OCI-LY7 (cell line): ENCODE results near the gene HDAC10. TPM values are rescaled to one million over a fixed set of nuclear protein-coding genes. Genes with fewer than 3 reads are reported as not detected.

ENCODE experiments used
- BruUV-seq: library from RNA; stranded (reverse); fragments of 400-500 nt; replicated peaks from 2 replicates; lab custom pipeline; 2021; lab: Mats Ljungman, UMichigan
- CTCF ChIA-PET: fragments of 300-600 bp; sonication (Branson Sonifier 250); formaldehyde crosslinking; loops from one replicate; lab custom pipeline; 2022; ENCODE audit warnings: antibody characterized with exemption; ENCODE audit not compliant: unreplicated experiment; lab: Charles Lee
- POLR2A ChIA-PET: fragments of 300-600 bp; sonication (Branson Sonifier 250); formaldehyde crosslinking; loops from one replicate; lab custom pipeline; 2022; ENCODE audit warnings: antibody characterized with exemption; lab: Charles Lee
- DNase-seq: peaks from one replicate; pipeline ENCODE4 v3.0.0-alpha.2; 2015; ENCODE audit warnings: low spot score
- H2AFZ ChIP-seq: fragments of 200-600 bp; sonication (generic), shearing (Covaris generic); 2 replicates; pipeline ENCODE4 v1.6.1; 2014; ENCODE audit warnings: mild to moderate bottlenecking, antibody characterized with exemption, low read length, moderate library complexity
- H3K27ac ChIP-seq: fragments of 200-600 bp; sonication (generic); 2 replicates; pipeline ENCODE4 v1.5.1; 2014; ENCODE audit warnings: mixed run types, low read depth, mild to moderate bottlenecking, moderate library complexity, low read length, inconsistent platforms; ENCODE audit not compliant: poor library complexity, severe bottlenecking
- H3K36me3 ChIP-seq: fragments of 200-600 bp; sonication (generic); 2 replicates; pipeline ENCODE4 v1.6.1; 2014; ENCODE audit warnings: mild to moderate bottlenecking, antibody characterized with exemption, low read length, moderate library complexity, mixed read lengths; ENCODE audit not compliant: insufficient read depth
- H3K4me1 ChIP-seq: fragments of 200-600 bp; sonication (generic); 2 replicates; pipeline ENCODE4 v1.5.1; 2014; ENCODE audit warnings: mild to moderate bottlenecking, low read length; ENCODE audit not compliant: insufficient read depth, poor library complexity, severe bottlenecking
- H3K4me2 ChIP-seq: fragments of 200-600 bp; sonication (generic); 2 replicates; pipeline ENCODE4 v1.6.1; 2014; ENCODE audit warnings: mild to moderate bottlenecking, low read length
- H3K4me3 ChIP-seq: fragments of 200-600 bp; sonication (generic); 2 replicates; pipeline ENCODE4 v1.5.1; 2014; ENCODE audit warnings: mild to moderate bottlenecking, low read depth, low read length; ENCODE audit not compliant: poor library complexity, severe bottlenecking
- H3K79me2 ChIP-seq: fragments of 200-600 bp; sonication (generic); 2 replicates; pipeline ENCODE4 v1.6.1; 2016; ENCODE audit warnings: low read depth, mild to moderate bottlenecking, low read length, moderate library complexity, mixed read lengths; ENCODE audit not compliant: insufficient read depth
- H3K9me2 ChIP-seq: fragments of 200-600 bp; sonication (generic); 2 replicates; pipeline ENCODE4 v1.6.1; 2016; ENCODE audit warnings: mild to moderate bottlenecking, low read length, mixed read lengths; ENCODE audit not compliant: insufficient read depth
- H3K9me3 ChIP-seq: fragments of 200-600 bp; sonication (generic); 2 replicates; pipeline ENCODE4 v1.6.1; 2014; ENCODE audit warnings: mild to moderate bottlenecking, mixed run types, low read length, mixed read lengths
- H4K20me1 ChIP-seq: fragments of 200-600 bp; sonication (generic); 2 replicates; pipeline ENCODE4 v1.6.1; 2014; ENCODE audit warnings: mild to moderate bottlenecking, antibody characterized with exemption, low read length, moderate library complexity, mixed read lengths; ENCODE audit not compliant: insufficient read depth
- EZH2phosphoT487 ChIP-seq: fragments of 200-600 bp; sonication (generic); IDR thresholded peaks from 2 replicates; pipeline ENCODE4 v1.6.1; 2018; ENCODE audit warnings: low read depth, borderline replicate concordance, mild to moderate bottlenecking, mixed run types, antibody characterized with exemption, low read length, moderate library complexity, mixed read lengths
- intact Hi-C: fragments of 100-400 bp; cut with micrococcal nuclease; formaldehyde crosslinking; loops from one replicate; pipeline ENCODE4 v1.10.0; 2022; ENCODE audit not compliant: unreplicated experiment
- total RNA-seq, 2 experiments: library from RNA; depleted of rRNA in 1 of 2; stranded (reverse); fragments of >200 nt in 1 of 2; shearing (Covaris generic) in 1 of 2; gene quantifications; 2 replicates each; pipeline ENCODE4 v1.2.3, GENCODE V29; 2014 to 2022
- TF ChIP-seq, protein P1 (sequence below): fragments of 200-600 bp; sonication (generic); conservative IDR thresholded peaks from 2 replicates; pipeline ENCODE4 v1.5.1; 2014; ENCODE audit warnings: mild to moderate bottlenecking, antibody characterized with exemption, low read length, moderate library complexity, mixed read lengths

HDAC10 gene
- total RNA-seq, 2 experiments from 2014 or later, result 49.4 to 74.9 TPM

GRCh38 chr22:50219800-50220602 lies 31.1 kb downstream of the HDAC10 start:
- intact Hi-C loops, result no loop called here
- no peak for TF ChIP-seq EZH2phosphoT487
- TF ChIP-seq, protein P1, sequence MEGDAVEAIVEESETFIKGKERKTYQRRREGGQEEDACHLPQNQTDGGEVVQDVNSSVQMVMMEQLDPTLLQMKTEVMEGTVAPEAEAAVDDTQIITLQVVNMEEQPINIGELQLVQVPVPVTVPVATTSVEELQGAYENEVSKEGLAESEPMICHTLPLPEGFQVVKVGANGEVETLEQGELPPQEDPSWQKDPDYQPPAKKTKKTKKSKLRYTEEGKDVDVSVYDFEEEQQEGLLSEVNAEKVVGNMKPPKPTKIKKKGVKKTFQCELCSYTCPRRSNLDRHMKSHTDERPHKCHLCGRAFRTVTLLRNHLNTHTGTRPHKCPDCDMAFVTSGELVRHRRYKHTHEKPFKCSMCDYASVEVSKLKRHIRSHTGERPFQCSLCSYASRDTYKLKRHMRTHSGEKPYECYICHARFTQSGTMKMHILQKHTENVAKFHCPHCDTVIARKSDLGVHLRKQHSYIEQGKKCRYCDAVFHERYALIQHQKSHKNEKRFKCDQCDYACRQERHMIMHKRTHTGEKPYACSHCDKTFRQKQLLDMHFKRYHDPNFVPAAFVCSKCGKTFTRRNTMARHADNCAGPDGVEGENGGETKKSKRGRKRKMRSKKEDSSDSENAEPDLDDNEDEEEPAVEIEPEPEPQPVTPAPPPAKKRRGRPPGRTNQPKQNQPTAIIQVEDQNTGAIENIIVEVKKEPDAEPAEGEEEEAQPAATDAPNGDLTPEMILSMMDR, result no peak
- BruUV-seq, result no TSS peak
- no peak for DNase-seq
- Histone ChIP-seq H3K4me3 (no peak overlapping the region), H3K79me2 (no peaks in the 10 kb centered on the region), H2AFZ (no peak overlapping the region), H4K20me1 (no peaks in the 10 kb centered on the region), H3K9me2 (no peaks in the 10 kb centered on the region), H3K36me3 (peaks cover 93% of the 10 kb centered on the region), H3K4me2 (no peak overlapping the region), H3K27ac (no peak overlapping the region), H3K9me3 (no peaks in the 10 kb centered on the region), H3K4me1 (no peaks in the 10 kb centered on the region)
- ChIA-PET POLR2A (no interaction called here), CTCF (no interaction called here)

GRCh38 chr22:50218996-50219727 lies 31.9 kb downstream of the HDAC10 start:
- Histone ChIP-seq H3K36me3 (peaks cover 95% of the 10 kb centered on the region), H3K9me3 (no peaks in the 10 kb centered on the region), H3K79me2 (no peaks in the 10 kb centered on the region), H3K4me2 (no peak overlapping the region), H3K4me1 (no peaks in the 10 kb centered on the region), H3K4me3 (no peak overlapping the region), H3K27ac (no peak overlapping the region), H4K20me1 (no peaks in the 10 kb centered on the region), H2AFZ (no peak overlapping the region), H3K9me2 (no peaks in the 10 kb centered on the region)
- no TSS peak for BruUV-seq
- TF ChIP-seq, protein P1, result no peak
- ChIA-PET CTCF (no interaction called here), POLR2A (no interaction called here)
- no peak for DNase-seq
- intact Hi-C loops, result no loop called here
